Liver (tissue), 9 donors: ENCODE data around the gene DPH3. TPM values are rescaled to one million over a fixed set of nuclear protein-coding genes. Genes with fewer than 3 reads are reported as not detected.

Source experiments
- DNase-seq: peaks from one replicate; pipeline ENCODE4 v3.0.0-alpha.2; 2017; ENCODE audit warnings: low spot score
- H3K27ac ChIP-seq, 2 donors: one replicate each; pipeline ENCODE4 v1.7.0; 2013; ENCODE audit warnings: inconsistent platforms in 2 of 2, low read length in 2 of 2, control low read depth in 1 of 2, low read depth in 1 of 2, mild to moderate bottlenecking in 1 of 2
- H3K27me3 ChIP-seq, 4 donors: one replicate each; pipeline versions ENCODE4 v1.6.1 to v1.7.0; 2013; ENCODE audit warnings: low read length in 3 of 4, inconsistent platforms in 1 of 4, mild to moderate bottlenecking in 1 of 4, moderate library complexity in 1 of 4; ENCODE audit not compliant: control insufficient read depth in 4 of 4, insufficient read depth in 4 of 4
- H3K36me3 ChIP-seq, 4 donors: one replicate each; pipeline versions ENCODE4 v1.6.1 to v1.7.0; 2013; ENCODE audit warnings: low read length in 3 of 4, mild to moderate bottlenecking in 3 of 4, low read depth in 1 of 4, moderate library complexity in 1 of 4; ENCODE audit not compliant: control insufficient read depth in 4 of 4, insufficient read depth in 3 of 4
- H3K4me1 ChIP-seq, 4 donors: one replicate each; pipeline versions ENCODE4 v1.6.1 to v1.7.0; 2013; ENCODE audit warnings: low read length in 3 of 4, mild to moderate bottlenecking in 3 of 4, moderate library complexity in 1 of 4; ENCODE audit not compliant: control insufficient read depth in 4 of 4, insufficient read depth in 4 of 4
- H3K4me3 ChIP-seq, 3 donors: one replicate each; pipeline versions ENCODE4 v1.6.1 to v1.7.0; 2013; ENCODE audit warnings: low read length in 3 of 3, control low read depth in 1 of 3, low read depth in 1 of 3, mild to moderate bottlenecking in 1 of 3
- H3K9ac ChIP-seq, 2 donors: one replicate each; pipeline ENCODE4 v1.7.0; 2013; ENCODE audit warnings: low read length in 2 of 2, mild to moderate bottlenecking in 2 of 2, moderate library complexity in 2 of 2, control low read depth in 1 of 2, low read depth in 1 of 2
- H3K9me3 ChIP-seq, 4 donors: one replicate each; pipeline versions ENCODE4 v1.6.1 to v1.7.0; 2013; ENCODE audit warnings: low read length in 3 of 4; ENCODE audit not compliant: control insufficient read depth in 4 of 4
- EGR1 ChIP-seq, 2 donors: IDR thresholded peaks; 2 replicates each; pipeline ENCODE4 v1.6.1; 2016 to 2018; ENCODE audit warnings: antibody characterized with exemption in 2 of 2, low read depth in 2 of 2
- FOXA2 ChIP-seq: IDR thresholded peaks from 2 replicates; pipeline ENCODE4 v1.6.1; 2016; ENCODE audit warnings: antibody characterized with exemption
- GABPA ChIP-seq, 2 donors: IDR thresholded peaks in 1 of 2; conservative IDR thresholded peaks in 1 of 2; 2 replicates each; pipeline ENCODE4 v1.6.1; 2016; ENCODE audit warnings: antibody characterized with exemption in 2 of 2, mild to moderate bottlenecking in 1 of 2, moderate library complexity in 1 of 2
- HNF4A ChIP-seq, 2 donors: conservative IDR thresholded peaks; 2 replicates each; pipeline ENCODE4 v1.6.1; 2016; ENCODE audit warnings: antibody characterized with exemption in 2 of 2, mild to moderate bottlenecking in 2 of 2
- HNF4G ChIP-seq: IDR thresholded peaks from 2 replicates; pipeline ENCODE4 v1.6.1; 2016; ENCODE audit warnings: antibody characterized with exemption
- JUND ChIP-seq, 2 donors: IDR thresholded peaks; 2 replicates each; pipeline ENCODE4 v1.6.1; 2016; ENCODE audit warnings: antibody characterized with exemption in 2 of 2
- RAD21 ChIP-seq, 2 donors: IDR thresholded peaks; 2 replicates each; pipeline ENCODE4 v1.6.1; 2016; ENCODE audit warnings: antibody characterized with exemption in 2 of 2, mild to moderate bottlenecking in 2 of 2
- RXRA ChIP-seq, 2 donors: IDR thresholded peaks; 2 replicates each; pipeline ENCODE4 v1.6.1; 2017 to 2018; ENCODE audit warnings: antibody characterized with exemption in 2 of 2, mild to moderate bottlenecking in 1 of 2
- SP1 ChIP-seq: IDR thresholded peaks from 2 replicates; pipeline ENCODE4 v1.6.1; 2018; ENCODE audit warnings: antibody characterized with exemption, mild to moderate bottlenecking
- YY1 ChIP-seq: IDR thresholded peaks from 2 replicates; pipeline ENCODE4 v1.6.1; 2016; ENCODE audit warnings: antibody characterized with exemption, mild to moderate bottlenecking
- WGBS: extraction: QIAGEN DNeasy Blood & Tissue Kit; methylation state at CpG from one replicate; pipeline ENCODE4 v1.1.7; 2013; 5-methylcytosine and 5-hydroxymethylcytosine counted together
- polyA plus RNA-seq, 2 donors: library from polyadenylated mRNA; stranded (reverse) in 1 of 2; unstranded in 1 of 2; fragments of 200-250 nt in 1 of 2; fragments of >200 nt in 1 of 2; fragmentation: Nextera tagmentation in 1 of 2; extraction: Ambion mirVana in 1 of 2; gene quantifications; one replicate each; pipeline versions ENCODE4 v1.2.1 to v1.2.3, GENCODE V29; 2013 to 2015
- total RNA-seq, 2 donors: library from RNA; depleted of rRNA; stranded (reverse); fragments of >200 nt; gene quantifications; one replicate each; pipeline ENCODE4 v1.2.3, GENCODE V29; 2014
- TF ChIP-seq, protein P1 (sequence below): fragments of 150-350 bp; IDR thresholded peaks from 2 replicates; pipeline ENCODE4 v1.5.1; 2017; ENCODE audit warnings: improper control_type of control experiment, low read depth, low read length; ENCODE audit not compliant: missing input control
- TF ChIP-seq, protein P2 (sequence below): IDR thresholded peaks from 2 replicates; pipeline ENCODE4 v1.6.1; 2016; ENCODE audit warnings: antibody characterized with exemption
- TF ChIP-seq, protein P3 (sequence below): IDR thresholded peaks from 2 replicates; pipeline ENCODE4 v1.6.1; 2016; ENCODE audit warnings: antibody characterized with exemption
- TF ChIP-seq, protein P4 (sequence below): IDR thresholded peaks from 2 replicates; pipeline ENCODE4 v1.6.1; 2016; ENCODE audit warnings: antibody characterized with exemption
- donor health status: healthy.
- donor health status: healthy.
- donor health status: healthy.
- donor health status: healthy.
- donor health status: healthy.

The DPH3 gene
- total and polyA plus RNA-seq, 4 donors = 7.8 to 19.1 (median 11.6) TPM

- Histone ChIP-seq H3K27ac (peak overlapping the region in 1 of 2 donors; percentile 48), H3K4me1 (peaks cover 0 to 6% (median 3%) of the 10 kb centered on the region in 4 donors), H3K27me3 (no peaks in the 10 kb centered on the region), H3K9me3 (no peaks in the 10 kb centered on the region), H3K36me3 (peaks cover 2 to 25% (median 10%) of the 10 kb centered on the region in 4 donors), H3K9ac (peak overlapping the region in 1 of 2 donors; percentile 30), H3K4me3 (no peak overlapping the region)
- DNase-seq = no peak
- no peak for TF ChIP-seq YY1
- no peak for TF ChIP-seq HNF4G
- TF ChIP-seq JUND (IDR thresholded peaks at IDR 0.05) = no peak
- TF ChIP-seq, protein P1, sequence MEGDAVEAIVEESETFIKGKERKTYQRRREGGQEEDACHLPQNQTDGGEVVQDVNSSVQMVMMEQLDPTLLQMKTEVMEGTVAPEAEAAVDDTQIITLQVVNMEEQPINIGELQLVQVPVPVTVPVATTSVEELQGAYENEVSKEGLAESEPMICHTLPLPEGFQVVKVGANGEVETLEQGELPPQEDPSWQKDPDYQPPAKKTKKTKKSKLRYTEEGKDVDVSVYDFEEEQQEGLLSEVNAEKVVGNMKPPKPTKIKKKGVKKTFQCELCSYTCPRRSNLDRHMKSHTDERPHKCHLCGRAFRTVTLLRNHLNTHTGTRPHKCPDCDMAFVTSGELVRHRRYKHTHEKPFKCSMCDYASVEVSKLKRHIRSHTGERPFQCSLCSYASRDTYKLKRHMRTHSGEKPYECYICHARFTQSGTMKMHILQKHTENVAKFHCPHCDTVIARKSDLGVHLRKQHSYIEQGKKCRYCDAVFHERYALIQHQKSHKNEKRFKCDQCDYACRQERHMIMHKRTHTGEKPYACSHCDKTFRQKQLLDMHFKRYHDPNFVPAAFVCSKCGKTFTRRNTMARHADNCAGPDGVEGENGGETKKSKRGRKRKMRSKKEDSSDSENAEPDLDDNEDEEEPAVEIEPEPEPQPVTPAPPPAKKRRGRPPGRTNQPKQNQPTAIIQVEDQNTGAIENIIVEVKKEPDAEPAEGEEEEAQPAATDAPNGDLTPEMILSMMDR = no peak
- no peak for TF ChIP-seq GABPA (IDR thresholded peaks at IDR 0.05 in 1 of 2, conservative IDR thresholded peaks at IDR 0.05 in 1 of 2)
- TF ChIP-seq HNF4A (conservative IDR thresholded peaks at IDR 0.05) = no peak
- WGBS = 91% methylated on average over 3 of the region's 3 CpGs
Measured at GRCh38 chr3:16286161-16286560, 21.4 kb upstream of the DPH3 start.

- H3K4me1 ChIP-seq = no peaks in the 10 kb centered on the region
- H3K36me3 ChIP-seq = peaks cover 2 to 29% (median 11%) of the 10 kb centered on the region in 4 donors
- no peaks in the 10 kb centered on the region for H3K9me3 ChIP-seq
- H3K4me3 ChIP-seq = no peak overlapping the region
- TF ChIP-seq FOXA2 (no peak), SP1 (no peak), RXRA (IDR thresholded peaks at IDR 0.05) (no peak), YY1 (no peak)
- TF ChIP-seq, protein P2, sequence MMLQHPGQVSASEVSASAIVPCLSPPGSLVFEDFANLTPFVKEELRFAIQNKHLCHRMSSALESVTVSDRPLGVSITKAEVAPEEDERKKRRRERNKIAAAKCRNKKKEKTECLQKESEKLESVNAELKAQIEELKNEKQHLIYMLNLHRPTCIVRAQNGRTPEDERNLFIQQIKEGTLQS = no peak
- TF ChIP-seq, protein P3, sequence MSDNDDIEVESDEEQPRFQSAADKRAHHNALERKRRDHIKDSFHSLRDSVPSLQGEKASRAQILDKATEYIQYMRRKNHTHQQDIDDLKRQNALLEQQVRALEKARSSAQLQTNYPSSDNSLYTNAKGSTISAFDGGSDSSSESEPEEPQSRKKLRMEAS = no peak
- no peak overlapping the region for H3K27ac ChIP-seq
- 97% methylated on average over 1 of the region's 1 CpG for WGBS
- no peak overlapping the region for H3K9ac ChIP-seq
- H3K27me3 ChIP-seq = no peaks in the 10 kb centered on the region
- no peak for DNase-seq
Measured at GRCh38 chr3:16284633-16285032, 19.9 kb upstream of the DPH3 start.

DNA sequence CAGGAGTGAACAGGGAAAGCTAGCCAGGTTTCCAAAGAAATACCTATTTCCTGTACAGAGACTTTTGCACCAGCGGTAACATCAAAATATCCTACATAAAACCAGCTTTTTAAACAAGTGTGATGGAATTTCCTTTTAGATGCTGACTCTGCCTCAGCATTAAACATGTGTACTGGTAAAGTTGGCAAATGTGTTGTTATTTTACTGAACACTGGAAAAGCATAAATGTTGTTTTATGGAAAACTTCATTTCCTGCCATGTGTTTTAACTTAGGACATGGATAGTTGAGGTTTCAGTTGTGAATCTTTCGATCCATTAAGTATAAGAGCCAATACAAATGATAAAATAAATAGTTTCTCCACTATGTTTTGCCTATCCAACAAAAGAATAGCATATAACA lies 15.9 kb upstream of the DPH3 start:
- Histone ChIP-seq H3K27me3 (no peaks in the 10 kb centered on the region), H3K27ac (no peak overlapping the region), H3K9ac (no peak overlapping the region), H3K9me3 (no peaks in the 10 kb centered on the region), H3K4me1 (no peaks in the 10 kb centered on the region), H3K36me3 (peaks cover 0 to 32% (median 4%) of the 10 kb centered on the region in 4 donors), H3K4me3 (no peak overlapping the region)
- DNase-seq = no peak
- WGBS = 96% methylated on average over 2 of the region's 2 CpGs
- no peak for TF ChIP-seq HNF4A (conservative IDR thresholded peaks at IDR 0.05)
- TF ChIP-seq, protein P4, sequence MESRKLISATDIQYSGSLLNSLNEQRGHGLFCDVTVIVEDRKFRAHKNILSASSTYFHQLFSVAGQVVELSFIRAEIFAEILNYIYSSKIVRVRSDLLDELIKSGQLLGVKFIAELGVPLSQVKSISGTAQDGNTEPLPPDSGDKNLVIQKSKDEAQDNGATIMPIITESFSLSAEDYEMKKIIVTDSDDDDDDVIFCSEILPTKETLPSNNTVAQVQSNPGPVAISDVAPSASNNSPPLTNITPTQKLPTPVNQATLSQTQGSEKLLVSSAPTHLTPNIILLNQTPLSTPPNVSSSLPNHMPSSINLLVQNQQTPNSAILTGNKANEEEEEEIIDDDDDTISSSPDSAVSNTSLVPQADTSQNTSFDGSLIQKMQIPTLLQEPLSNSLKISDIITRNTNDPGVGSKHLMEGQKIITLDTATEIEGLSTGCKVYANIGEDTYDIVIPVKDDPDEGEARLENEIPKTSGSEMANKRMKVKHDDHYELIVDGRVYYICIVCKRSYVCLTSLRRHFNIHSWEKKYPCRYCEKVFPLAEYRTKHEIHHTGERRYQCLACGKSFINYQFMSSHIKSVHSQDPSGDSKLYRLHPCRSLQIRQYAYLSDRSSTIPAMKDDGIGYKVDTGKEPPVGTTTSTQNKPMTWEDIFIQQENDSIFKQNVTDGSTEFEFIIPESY = no peak
- TF ChIP-seq RAD21 (IDR thresholded peaks at IDR 0.05) = no peak
- no peak for TF ChIP-seq SP1
- no peak for TF ChIP-seq EGR1 (IDR thresholded peaks at IDR 0.05; ENCODE audit: low read depth in 2 of 2)
- TF ChIP-seq, protein P1 = no peak
